ENCODE measurements around the gene TSPO. TPM values are rescaled to one million over a fixed set of nuclear protein-coding genes. Genes with fewer than 3 reads are reported as not detected.

Gene TSPO
- total and polyA plus RNA-seq, 2 of the 8 experiments (the other 6 are each of a cell fraction or from before 2014, with no cell fraction given): 19.9 to 51.5 TPM

- H3K4me3 ChIP-seq (ENCODE audit: extremely low read depth in 1 of 4, insufficient read depth in 2 of 4, low read depth in 3 of 4, low read length in 4 of 4): no peak overlapping the region
- ChIA-PET POLR2A (ENCODE audit: partially characterized antibody) (interaction anchor here (0.6 to 1.5 kb wide), 3 partner anchors 10 to 86 kb away, joined by 3 to 4 read pairs (median 3); no protein-coding TSS in a partner anchor), CTCF (ENCODE audit: partially characterized antibody) (interaction anchor here (0.6 to 16.7 kb wide), 3 partner anchors 9 to 17 kb away, joined by 4 to 186 read pairs (median 4); no protein-coding TSS in a partner anchor)
- no peaks in the 10 kb centered on the region for H3K79me1 ChIP-seq (ENCODE audit: low read depth, low read length)
- H2AK5ac ChIP-seq (ENCODE audit: low read depth, low read length): no peak overlapping the region
- H2BK15ac ChIP-seq (ENCODE audit: low read length): no peak overlapping the region
- no peak overlapping the region for H3K9ac ChIP-seq (replicated peaks in 1 of 4; ENCODE audit: extremely low read depth in 1 of 4, low read depth in 3 of 4, low read length in 3 of 4)
- no peak overlapping the region for H3K27ac ChIP-seq (ENCODE audit: low read depth, low read length)
- H3K36me3 ChIP-seq (ENCODE audit: control insufficient read depth in 2 of 4, insufficient read depth in 4 of 4, low read length in 3 of 4): no peaks in the 10 kb centered on the region
- no peak overlapping the region for H4K91ac ChIP-seq (replicated peaks; ENCODE audit: insufficient read length, low read length)
- no peak overlapping the region for H4K8ac ChIP-seq (ENCODE audit: extremely low read depth, insufficient read depth, low read length)
- no peak overlapping the region for H3K4ac ChIP-seq (replicated peaks; ENCODE audit: insufficient read length, low read depth, low read length)
- no peaks in the 10 kb centered on the region for H3K27me3 ChIP-seq (replicated peaks in 1 of 4; ENCODE audit: control insufficient read depth in 3 of 4, extremely low read depth in 1 of 4, insufficient read depth in 3 of 4, low read length in 3 of 4)
- no peak overlapping the region for H2BK120ac ChIP-seq (replicated peaks; ENCODE audit: low read depth, low read length)
- H3K56ac ChIP-seq (replicated peaks; ENCODE audit: insufficient read length, low read depth, low read length): no peak overlapping the region
- no peak overlapping the region for H2AFZ ChIP-seq (ENCODE audit: low read length)
- no peaks in the 10 kb centered on the region for H3K79me2 ChIP-seq (ENCODE audit: control insufficient read depth in 1 of 2, insufficient read depth in 2 of 2, low read length in 2 of 2)
- H3K9me3 ChIP-seq (ENCODE audit: insufficient read depth in 2 of 2, low read depth in 1 of 2, low read length in 1 of 2): no peaks in the 10 kb centered on the region
- H3K4me2 ChIP-seq (ENCODE audit: insufficient read depth in 1 of 2, low read depth in 2 of 2, low read length in 2 of 2): no peak overlapping the region
- H3K14ac ChIP-seq (ENCODE audit: insufficient read length): no peak overlapping the region
- DNase-seq (ENCODE audit: low read depth in 1 of 2, low spot score in 2 of 2) (no peak), FAIRE-seq (no peak)
- peaks cover 0 to 2% of the 10 kb centered on the region in 2 experiments for H4K20me1 ChIP-seq (replicated peaks in 1 of 2; ENCODE audit: control insufficient read depth in 1 of 2, insufficient read depth in 2 of 2, low read length in 2 of 2)
- H3K4me1 ChIP-seq (replicated peaks in 1 of 4; ENCODE audit: control insufficient read depth in 3 of 4, insufficient read depth in 4 of 4, low read length in 3 of 4): peaks cover 0 to 14% (median 6%) of the 10 kb centered on the region in 4 experiments; a peak in 5 of 7 replicates
- 80% methylated on average over 6 of the region's 13 CpGs; no CpG with 5 or more reads in 1 of the 2 experiments for WGBS, 2 experiments (ENCODE audit: extremely low coverage in 1 of 2, insufficient coverage in 1 of 2, insufficient read length in 1 of 2, insufficient replicate concordance in 2 of 2, low coverage in 1 of 2, low lambda C conversion rate in 2 of 2, missing lambda C conversion rate in 1 of 2)
- no peak overlapping the region for H2BK5ac ChIP-seq (ENCODE audit: low read depth, low read length)
- H4K5ac ChIP-seq (ENCODE audit: insufficient read length, low read depth, low read length): no peak overlapping the region
- H2BK12ac ChIP-seq (ENCODE audit: low read depth, low read length): no peak overlapping the region
- H2BK20ac ChIP-seq (ENCODE audit: low read length): no peak overlapping the region
- H3K18ac ChIP-seq (ENCODE audit: extremely low read depth, low read length): no peak overlapping the region
- no peaks in the 10 kb centered on the region for H3K23me2 ChIP-seq (ENCODE audit: low read depth, low read length)
- no peak overlapping the region for H3K23ac ChIP-seq (ENCODE audit: insufficient read length)
- TF ChIP-seq POLR2A (IDR thresholded peaks at IDR 0.05; ENCODE audit: control extremely low read depth in 1 of 2, low read depth in 2 of 2, low read length in 2 of 2) (no peak), JUN (IDR thresholded peaks at IDR 0.05; ENCODE audit: low read depth, low read length) (no peak)
Measured at GRCh38 chr22:43211941-43212433, 60.6 kb downstream of the TSPO start.

Measured in H1 (cell line).